Testis (tissue), 3 donors: Measurements from ENCODE around the gene ALKBH1. TPM values are rescaled to one million over a fixed set of nuclear protein-coding genes. Genes with fewer than 3 reads are reported as not detected.
A peak's percentile ranks its signal among the peaks of the same experiment; 100 is the strongest.

ENCODE experiments used
- DNase-seq: peaks from one replicate; pipeline ENCODE4 v3.0.0-alpha.2; 2019
- H3K27ac ChIP-seq, 2 donors: fragments of 200-600 bp; sonication (generic); one replicate each; pipeline ENCODE4 v1.5.1; 2019
- H3K27me3 ChIP-seq: fragments of 200-600 bp; sonication (generic); one replicate; pipeline ENCODE4 v1.5.1; 2019
- H3K36me3 ChIP-seq: fragments of 200-600 bp; sonication (generic); one replicate; pipeline ENCODE4 v1.5.1; 2017; ENCODE audit warnings: low read depth; ENCODE audit errors: missing control alignments
- H3K4me1 ChIP-seq: fragments of 200-600 bp; sonication (generic); one replicate; pipeline ENCODE4 v1.5.1; 2019
- H3K4me3 ChIP-seq, 2 donors: fragments of 200-600 bp; sonication (generic); one replicate each; pipeline ENCODE4 v1.5.1; 2017 to 2019
- H3K9me3 ChIP-seq: fragments of 200-600 bp; sonication (generic); one replicate; pipeline ENCODE4 v1.5.1; 2017
- CTCF ChIP-seq, 3 experiments: fragments of 450-650 bp in 2 of 3; fragments of 200-600 bp in 1 of 3; sonication (generic) in 1 of 3; IDR thresholded peaks; one replicate each; pipeline ENCODE4 v1.5.1; 2016 to 2019; ENCODE audit warnings: antibody characterized with exemption in 3 of 3, mild to moderate bottlenecking in 2 of 3, moderate library complexity in 1 of 3
- POLR2A ChIP-seq: fragments of 450-650 bp; IDR thresholded peaks from one replicate; pipeline ENCODE4 v1.6.1; 2017; ENCODE audit warnings: antibody characterized with exemption, mild to moderate bottlenecking, moderate library complexity
- WGBS, 2 donors: methylation state at CpG; one replicate each; pipeline ENCODE4 v1.1.5; 2018; 5-methylcytosine and 5-hydroxymethylcytosine counted together
- intact Hi-C: fragments of 100-400 bp; cut with DNase I; formaldehyde crosslinking; loops from one replicate; pipeline ENCODE4 v1.15.1; 2023; ENCODE audit warnings: low total_unique reads
- polyA plus RNA-seq: library from polyadenylated mRNA; stranded (reverse); fragments of 350-450 nt; fragmentation: Illumina TruSeq; extraction: RNeasy Lipid Tissue Mini Kit (QIAGEN cat#74804); gene quantifications from one replicate; pipeline ENCODE4 v1.2.3, GENCODE V29; 2014; ENCODE audit warnings: low read depth, low replicate concordance; ENCODE audit not compliant: insufficient read depth
- total RNA-seq, 2 donors: library from RNA; depleted of rRNA; stranded (reverse); fragments of >200 nt; gene quantifications; one replicate each; pipeline ENCODE4 v1.2.3, GENCODE V29; 2016

The ALKBH1 gene
- total and polyA plus RNA-seq, 3 donors from 2014 or later = 17.9 to 19.2 (median 18.4) TPM

DNA sequence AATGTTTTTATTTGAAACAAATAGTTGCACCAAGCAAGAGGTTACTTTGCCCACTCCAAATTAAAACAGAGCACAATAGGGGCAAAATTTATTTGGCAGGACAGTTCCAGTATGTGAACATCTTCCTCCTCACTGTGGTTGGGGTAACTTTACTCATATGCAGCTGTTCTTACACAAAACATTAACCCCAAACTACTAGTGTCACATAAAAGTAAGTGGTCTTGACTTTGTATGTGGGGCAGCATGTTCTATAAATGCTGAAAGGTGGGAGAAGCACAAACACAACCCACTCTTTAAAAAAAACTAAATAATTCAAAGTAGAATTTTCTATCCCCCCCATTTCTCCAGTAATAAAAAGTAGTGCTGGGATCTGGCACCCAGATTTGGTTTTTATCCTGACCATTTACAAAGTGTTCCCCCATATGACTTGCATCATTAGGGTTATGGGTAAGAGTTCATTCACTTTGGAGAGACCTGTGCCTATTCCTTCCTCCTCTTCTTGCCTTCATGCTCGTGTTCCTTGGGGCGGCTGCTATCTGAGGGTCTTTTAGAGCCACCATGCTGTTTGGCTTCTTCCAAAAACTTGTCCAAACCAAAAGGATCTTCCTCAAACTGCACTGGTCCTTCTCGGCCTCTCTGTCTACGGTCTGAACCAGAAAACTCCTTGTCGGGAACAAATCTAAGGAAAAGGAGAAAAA lies 9.9 kb upstream of the ALKBH1 start:
- Histone ChIP-seq H3K4me3 (no peak overlapping the region), H3K9me3 (no peaks in the 10 kb centered on the region), H3K27ac (no peak overlapping the region), H3K4me1 (no peaks in the 10 kb centered on the region), H3K27me3 (no peaks in the 10 kb centered on the region), H3K36me3 (no peaks in the 10 kb centered on the region)
- no peak for DNase-seq
- 67 to 79% methylated on average over 5 of the region's 5 CpGs for WGBS, 2 donors
- TF ChIP-seq POLR2A (no peak), CTCF (IDR thresholded peaks at IDR 0.05) (no peak)
- intact Hi-C loops = no loop called here

DNA sequence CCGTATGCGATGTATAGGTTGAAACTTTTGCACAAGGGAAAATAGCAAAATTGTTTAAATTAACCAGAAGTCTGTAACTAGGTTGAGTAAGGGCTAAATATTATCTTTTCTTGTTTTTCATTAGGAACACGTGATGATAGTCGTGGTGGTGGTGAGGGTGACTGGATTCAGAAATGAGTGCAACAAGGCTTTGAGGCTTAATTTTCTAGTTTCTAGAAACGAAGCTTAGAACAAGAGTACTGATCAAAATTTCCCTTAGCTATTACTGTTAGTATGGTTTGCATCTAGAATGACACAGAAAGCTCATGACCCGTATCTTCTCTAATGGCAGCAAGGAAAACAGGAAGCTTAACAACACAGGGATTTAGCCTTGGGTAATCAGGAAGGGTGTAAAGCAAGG lies 7.1 kb upstream of the ALKBH1 start:
- Histone ChIP-seq H3K4me1 (peaks cover 2% of the 10 kb centered on the region), H3K27me3 (no peaks in the 10 kb centered on the region), H3K9me3 (no peaks in the 10 kb centered on the region), H3K27ac (no peak overlapping the region), H3K4me3 (no peak overlapping the region), H3K36me3 (no peaks in the 10 kb centered on the region)
- WGBS, 2 donors = 88 to 90% methylated on average over 6 of the region's 6 CpGs
- DNase-seq = no peak
- intact Hi-C loops = no loop called here
- no peak for TF ChIP-seq CTCF (IDR thresholded peaks at IDR 0.05)

GRCh38 chr14:77710364-77710763 lies 2.5 kb upstream of the ALKBH1 start:
- H3K9me3 ChIP-seq = no peaks in the 10 kb centered on the region
- H3K36me3 ChIP-seq = no peaks in the 10 kb centered on the region
- intact Hi-C loops = no loop called here
- no peaks in the 10 kb centered on the region for H3K27me3 ChIP-seq
- no peak overlapping the region for H3K4me3 ChIP-seq
- no peak for DNase-seq
- 81 to 83% methylated on average over 2 of the region's 2 CpGs for WGBS, 2 donors
- no peak overlapping the region for H3K27ac ChIP-seq
- TF ChIP-seq CTCF (IDR thresholded peaks at IDR 0.05) = no peak
- no peak for TF ChIP-seq POLR2A
- H3K4me1 ChIP-seq = peaks cover 24% of the 10 kb centered on the region

DNA sequence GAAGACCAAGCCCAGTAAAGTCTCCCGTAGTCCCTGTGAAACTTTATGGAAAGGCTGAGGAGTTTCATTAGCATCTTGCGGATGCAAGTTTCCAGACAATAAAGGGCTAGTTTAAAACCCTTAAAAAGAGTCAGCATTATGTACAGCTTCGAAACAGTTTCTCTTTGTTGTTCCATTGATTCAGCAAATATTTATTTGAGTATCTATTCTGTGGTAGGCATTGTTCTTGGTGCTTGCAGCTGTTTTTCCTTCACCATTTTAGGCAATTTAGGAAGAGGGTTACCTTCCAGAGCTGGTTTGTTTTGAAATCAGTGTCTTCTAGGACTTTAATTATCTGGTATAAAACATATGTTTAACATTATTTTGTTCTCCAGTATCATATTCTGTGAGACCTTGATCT lies 1.6 kb upstream of the ALKBH1 start:
- no peaks in the 10 kb centered on the region for H3K27me3 ChIP-seq
- no peaks in the 10 kb centered on the region for H3K36me3 ChIP-seq
- H3K4me3 ChIP-seq = no peak overlapping the region
- WGBS, 2 donors = 46 to 60% methylated on average over 3 of the region's 3 CpGs
- H3K27ac ChIP-seq = peak overlapping the region in 1 of 2 donors; percentile 50
- H3K9me3 ChIP-seq = no peaks in the 10 kb centered on the region
- H3K4me1 ChIP-seq = peaks cover 24% of the 10 kb centered on the region
- TF ChIP-seq POLR2A (no peak), CTCF (IDR thresholded peaks at IDR 0.05) (no peak)
- DNase-seq = no peak
- intact Hi-C loops = no loop called here

- no peak for DNase-seq
- Histone ChIP-seq H3K4me1 (peaks cover 24% of the 10 kb centered on the region), H3K4me3 (peak overlapping the region; percentile 68 to 92), H3K27me3 (no peaks in the 10 kb centered on the region), H3K27ac (peak overlapping the region in 1 of 2 donors; percentile 50), H3K36me3 (no peaks in the 10 kb centered on the region), H3K9me3 (no peaks in the 10 kb centered on the region)
- 10 to 13% methylated on average over 7 of the region's 7 CpGs for WGBS, 2 donors
- intact Hi-C loops = no loop called here
- TF ChIP-seq POLR2A (no peak), CTCF (IDR thresholded peaks at IDR 0.05) (no peak)
These were observed 926 bp upstream of the ALKBH1 start for GRCh38 chr14:77708749-77709148.
